Suprapubic skin (tissue), 4 donors: Measurements from ENCODE around the gene ATP5ME.

ENCODE experiments used
- CTCF ChIP-seq, 2 donors: fragments of 200-600 bp in 1 of 2; fragments of 450-650 bp in 1 of 2; sonication (generic) in 1 of 2; IDR thresholded peaks; one replicate each; pipeline ENCODE4 v1.5.1; 2016 to 2019; ENCODE audit warnings: antibody characterized with exemption in 2 of 2, mild to moderate bottlenecking in 1 of 2, moderate library complexity in 1 of 2
- EP300 ChIP-seq: sonication (generic); formaldehyde crosslinking; IDR thresholded peaks from one replicate; pipeline ENCODE4 v1.6.1; 2017; ENCODE audit warnings: antibody characterized with exemption
- POLR2A ChIP-seq, 2 donors: fragments of 450-650 bp; IDR thresholded peaks; one replicate each; pipeline ENCODE4 v1.6.1; 2017; ENCODE audit warnings: antibody characterized with exemption in 2 of 2, mild to moderate bottlenecking in 2 of 2, moderate library complexity in 2 of 2
- POLR2AphosphoS5 ChIP-seq, 3 donors: sonication (generic); formaldehyde crosslinking; IDR thresholded peaks; one replicate each; pipeline ENCODE4 v1.6.1; 2017; ENCODE audit warnings: antibody characterized with exemption in 3 of 3

GRCh38 chr4:712093-712492 lies 38.0 kb upstream of the ATP5ME start:
- TF ChIP-seq CTCF (IDR thresholded peaks at IDR 0.05) (no peak), POLR2AphosphoS5 (IDR thresholded peaks at IDR 0.05) (no peak), POLR2A (IDR thresholded peaks at IDR 0.05) (no peak), EP300 (no peak)
